SKM-1 (cell line): ENCODE data around the gene CHCT1.
"Not testable (repeated sequence)": the region's sequence is repeated elsewhere in the genome, so short reads cannot be mapped to it uniquely, and the experiment has no call there.

Experiments used
- DNase-seq: peaks from one replicate; lab custom pipeline; 2025; ENCODE audit not compliant: unreplicated experiment; lab: John Stamatoyannopoulos, UW

Gene CHCT1

GRCh38 chr17:60398227-60398959 lies 23.9 kb upstream of the CHCT1 start:
- peak; percentile 93 for DNase-seq

GRCh38 chr17:60401819-60402218 lies 20.5 kb upstream of the CHCT1 start:
- DNase-seq, result no peak

GRCh38 chr17:60403523-60403810 lies 18.8 kb upstream of the CHCT1 start:
- DNase-seq, result no peak

GRCh38 chr17:60403962-60404361 lies 18.3 kb upstream of the CHCT1 start:
- DNase-seq, result no peak

GRCh38 chr17:60406887-60407286 lies 15.4 kb upstream of the CHCT1 start:
- DNase-seq, result no peak

- no peak for DNase-seq
Observed at GRCh38 chr17:60410001-60410400, 12.3 kb upstream of the CHCT1 start.

- no peak for DNase-seq
Observed at GRCh38 chr17:60412701-60413100, 9.6 kb upstream of the CHCT1 start.

- DNase-seq, result no peak
Observed at GRCh38 chr17:60415146-60415545, 7.1 kb upstream of the CHCT1 start.

GRCh38 chr17:60416368-60416925 lies 5.8 kb upstream of the CHCT1 start:
- DNase-seq, result no peak

GRCh38 chr17:60419003-60419402 lies 3.3 kb upstream of the CHCT1 start:
- DNase-seq, result not testable (repeated sequence)

GRCh38 chr17:60419875-60420274 lies 2.4 kb upstream of the CHCT1 start:
- not testable (repeated sequence) for DNase-seq

GRCh38 chr17:60421273-60422161 lies 772 bp upstream of the CHCT1 start:
- DNase-seq, result peak; percentile 46

- DNase-seq, result no peak
Observed at GRCh38 chr17:60423865-60424264, 1.6 kb downstream of the CHCT1 start.

GRCh38 chr17:60425626-60426025 lies 3.3 kb downstream of the CHCT1 start:
- DNase-seq, result no peak

GRCh38 chr17:60426596-60426995 lies 4.3 kb downstream of the CHCT1 start:
- no peak for DNase-seq

- not testable (repeated sequence) for DNase-seq
Observed at GRCh38 chr17:60428491-60428890, 6.2 kb downstream of the CHCT1 start.

- not testable (repeated sequence) for DNase-seq
Observed at GRCh38 chr17:60430561-60430960, 8.3 kb downstream of the CHCT1 start.

- DNase-seq, result not testable (repeated sequence)
Observed at GRCh38 chr17:60433021-60433997, 11.0 kb downstream of the CHCT1 start.

- peak; percentile 47 for DNase-seq
Observed at GRCh38 chr17:60435244-60436167, 13.2 kb downstream of the CHCT1 start.

- DNase-seq, result no peak
Observed at GRCh38 chr17:60436676-60437075, 14.4 kb downstream of the CHCT1 start.
